A673 (cell line): Measurements from ENCODE around the gene CLEC20A. TPM values are rescaled to one million over a fixed set of nuclear protein-coding genes. Genes with fewer than 3 reads are reported as not detected.

Experiments used
- BruUV-seq: library from RNA; stranded (reverse); fragments of 400-500 nt; replicated peaks from 2 replicates; lab custom pipeline; 2021; lab: Mats Ljungman, UMichigan
- CTCF ChIA-PET: fragments of 300-600 bp; sonication (Branson Sonifier 250); formaldehyde crosslinking; loops from one replicate; lab custom pipeline; 2022; ENCODE audit warnings: antibody characterized with exemption; lab: Charles Lee
- POLR2A ChIA-PET: fragments of 300-600 bp; sonication (Branson Sonifier 250); formaldehyde crosslinking; loops from one replicate; lab custom pipeline; 2022; ENCODE audit warnings: antibody characterized with exemption; ENCODE audit not compliant: low non-redundant PET; lab: Charles Lee
- DNase-seq: peaks from one replicate; pipeline ENCODE4 v3.0.0-alpha.2; 2015; ENCODE audit warnings: low spot score
- H3K27ac ChIP-seq: fragments of 200-600 bp; sonication (generic); 2 replicates; pipeline ENCODE4 v1.5.1; 2016; ENCODE audit warnings: mixed run types, low read depth, mild to moderate bottlenecking, mixed read lengths, antibody characterized with exemption, low read length; ENCODE audit not compliant: poor library complexity, severe bottlenecking
- H3K27me3 ChIP-seq: fragments of 200-600 bp; sonication (generic); replicated peaks from 2 replicates; pipeline ENCODE4 v1.6.1; 2017; ENCODE audit warnings: mixed run types, low read depth, mild to moderate bottlenecking, mixed read lengths, antibody characterized with exemption, low read length; ENCODE audit not compliant: insufficient read depth, poor library complexity
- H3K36me3 ChIP-seq: fragments of 200-600 bp; sonication (generic); 2 replicates; pipeline ENCODE4 v1.6.1; 2016; ENCODE audit warnings: mixed run types, mild to moderate bottlenecking, mixed read lengths, antibody characterized with exemption, low read length; ENCODE audit not compliant: insufficient read depth, poor library complexity, severe bottlenecking
- H3K4me1 ChIP-seq: fragments of 200-600 bp; sonication (generic); 2 replicates; pipeline ENCODE4 v1.6.1; 2017; ENCODE audit warnings: mixed run types, mild to moderate bottlenecking, mixed read lengths, antibody characterized with exemption, low read length; ENCODE audit not compliant: insufficient read depth, poor library complexity, severe bottlenecking
- H3K4me3 ChIP-seq: fragments of 200-600 bp; sonication (generic); 2 replicates; pipeline ENCODE4 v1.5.1; 2016; ENCODE audit warnings: low read depth, mixed run types, mild to moderate bottlenecking, mixed read lengths, low read length; ENCODE audit not compliant: poor library complexity, severe bottlenecking
- H3K9me3 ChIP-seq: fragments of 200-600 bp; sonication (generic); 2 replicates; pipeline ENCODE4 v1.6.1; 2016; ENCODE audit warnings: mixed run types, low read depth, mild to moderate bottlenecking, mixed read lengths, antibody characterized with exemption, low read length; ENCODE audit not compliant: poor library complexity, severe bottlenecking
- EZH2 ChIP-seq: fragments of 200-600 bp; sonication (generic); IDR thresholded peaks from 2 replicates; pipeline ENCODE4 v1.6.1; 2017; ENCODE audit warnings: borderline replicate concordance, low read depth, mild to moderate bottlenecking, mixed read lengths, antibody characterized with exemption, low read length; ENCODE audit not compliant: poor library complexity, severe bottlenecking
- intact Hi-C: fragments of 100-400 bp; cut with micrococcal nuclease; formaldehyde crosslinking; loops from one replicate; pipeline ENCODE4 v1.10.0; 2022; ENCODE audit not compliant: unreplicated experiment
- total RNA-seq: library from RNA; stranded (reverse); gene quantifications from 2 replicates; pipeline ENCODE4 v1.2.3, GENCODE V29; 2021
- TF ChIP-seq, protein P1 (sequence below): fragments of 300-800, 200-600 bp; sonication (generic); conservative IDR thresholded peaks from 2 replicates; pipeline ENCODE4 v1.5.1; 2017; ENCODE audit warnings: low read depth, mild to moderate bottlenecking, antibody characterized with exemption, low read length, moderate library complexity, mixed read lengths

The CLEC20A gene
- total RNA-seq, 1 experiment from 2014 or later = not detected

DNA sequence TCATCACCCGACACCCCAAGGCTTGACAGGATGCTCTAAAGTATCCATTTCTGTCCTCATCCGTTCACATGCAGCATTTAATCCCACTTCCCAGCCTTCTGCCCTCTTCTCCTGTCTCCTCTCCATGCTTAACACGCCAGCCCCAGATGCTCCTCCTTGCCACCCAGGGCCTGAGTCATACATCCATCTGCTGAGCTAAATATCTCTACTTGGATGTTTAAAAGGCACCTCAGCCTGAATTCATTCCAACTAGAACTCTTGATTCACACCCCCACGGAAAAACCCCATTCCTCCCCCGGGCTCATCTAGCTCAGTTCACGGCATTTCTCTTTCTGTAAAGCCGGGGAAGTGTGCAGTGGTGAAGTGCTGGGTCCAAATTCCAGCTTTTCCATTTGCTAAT is 43.9 kb upstream of the CLEC20A start:
- ChIA-PET CTCF (interaction anchor here (0.6 to 0.9 kb wide), 2 partner anchors 329 to 462 kb away, joined by 3 read pairs; no protein-coding TSS in a partner anchor), POLR2A (no interaction called here)
- no TSS peak for BruUV-seq
- no peaks in the 10 kb centered on the region for H3K9me3 ChIP-seq
- H3K27ac ChIP-seq = no peak overlapping the region
- no peaks in the 10 kb centered on the region for H3K27me3 ChIP-seq
- H3K36me3 ChIP-seq = no peaks in the 10 kb centered on the region
- intact Hi-C loops = loop anchor here (5.0 kb wide), 3 partner anchors 228 to 1057 kb away; partner anchors contain the start of gene AXDND1
- no peak for DNase-seq
- no peak for TF ChIP-seq EZH2
- TF ChIP-seq, protein P1, sequence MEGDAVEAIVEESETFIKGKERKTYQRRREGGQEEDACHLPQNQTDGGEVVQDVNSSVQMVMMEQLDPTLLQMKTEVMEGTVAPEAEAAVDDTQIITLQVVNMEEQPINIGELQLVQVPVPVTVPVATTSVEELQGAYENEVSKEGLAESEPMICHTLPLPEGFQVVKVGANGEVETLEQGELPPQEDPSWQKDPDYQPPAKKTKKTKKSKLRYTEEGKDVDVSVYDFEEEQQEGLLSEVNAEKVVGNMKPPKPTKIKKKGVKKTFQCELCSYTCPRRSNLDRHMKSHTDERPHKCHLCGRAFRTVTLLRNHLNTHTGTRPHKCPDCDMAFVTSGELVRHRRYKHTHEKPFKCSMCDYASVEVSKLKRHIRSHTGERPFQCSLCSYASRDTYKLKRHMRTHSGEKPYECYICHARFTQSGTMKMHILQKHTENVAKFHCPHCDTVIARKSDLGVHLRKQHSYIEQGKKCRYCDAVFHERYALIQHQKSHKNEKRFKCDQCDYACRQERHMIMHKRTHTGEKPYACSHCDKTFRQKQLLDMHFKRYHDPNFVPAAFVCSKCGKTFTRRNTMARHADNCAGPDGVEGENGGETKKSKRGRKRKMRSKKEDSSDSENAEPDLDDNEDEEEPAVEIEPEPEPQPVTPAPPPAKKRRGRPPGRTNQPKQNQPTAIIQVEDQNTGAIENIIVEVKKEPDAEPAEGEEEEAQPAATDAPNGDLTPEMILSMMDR = no peak
- H3K4me1 ChIP-seq = no peaks in the 10 kb centered on the region
- H3K4me3 ChIP-seq = no peak overlapping the region

- CTCF ChIA-PET = interaction anchor here (0.9 kb wide), 1 partner anchor 462 kb away, joined by 3 read pairs; no protein-coding TSS in a partner anchor
- no peak overlapping the region for H3K27ac ChIP-seq
- no peaks in the 10 kb centered on the region for H3K4me1 ChIP-seq
- no peaks in the 10 kb centered on the region for H3K27me3 ChIP-seq
- intact Hi-C loops = loop anchor here (5.0 kb wide), 3 partner anchors 228 to 1057 kb away; partner anchors contain the start of gene AXDND1
- DNase-seq = no peak
- POLR2A ChIA-PET = no interaction called here
- no TSS peak for BruUV-seq
- no peaks in the 10 kb centered on the region for H3K9me3 ChIP-seq
- no peak for TF ChIP-seq EZH2
- TF ChIP-seq, protein P1 = no peak
- H3K36me3 ChIP-seq = no peaks in the 10 kb centered on the region
- no peak overlapping the region for H3K4me3 ChIP-seq
Measured at GRCh38 chr1:178540204-178540603, 43.4 kb upstream of the CLEC20A start.

GRCh38 chr1:178539291-178539690 is 42.5 kb upstream of the CLEC20A start:
- no peak overlapping the region for H3K4me3 ChIP-seq
- H3K9me3 ChIP-seq = no peaks in the 10 kb centered on the region
- intact Hi-C loops = no loop called here
- ChIA-PET POLR2A (no interaction called here), CTCF (no interaction called here)
- H3K27ac ChIP-seq = no peak overlapping the region
- TF ChIP-seq EZH2 = no peak
- TF ChIP-seq, protein P1 = no peak
- H3K4me1 ChIP-seq = no peaks in the 10 kb centered on the region
- BruUV-seq = no TSS peak
- no peaks in the 10 kb centered on the region for H3K27me3 ChIP-seq
- DNase-seq = no peak
- no peaks in the 10 kb centered on the region for H3K36me3 ChIP-seq
